HT-29 (cell line): ENCODE data around the gene CLDND2. TPM values are rescaled to one million over a fixed set of nuclear protein-coding genes. Genes with fewer than 3 reads are reported as not detected.

Source experiments
- DNase-seq: peaks from one replicate; pipeline ENCODE4 v3.0.0-alpha.2; 2015; ENCODE audit warnings: low spot score
- total RNA-seq: library from RNA; depleted of rRNA; stranded (reverse); fragments of >200 nt; shearing (Covaris generic); gene quantifications from 2 replicates; pipeline ENCODE4 v1.2.3, GENCODE V29; 2014

Gene CLDND2
- total RNA-seq, 1 experiment from 2014 or later, result 0.81 TPM

DNA sequence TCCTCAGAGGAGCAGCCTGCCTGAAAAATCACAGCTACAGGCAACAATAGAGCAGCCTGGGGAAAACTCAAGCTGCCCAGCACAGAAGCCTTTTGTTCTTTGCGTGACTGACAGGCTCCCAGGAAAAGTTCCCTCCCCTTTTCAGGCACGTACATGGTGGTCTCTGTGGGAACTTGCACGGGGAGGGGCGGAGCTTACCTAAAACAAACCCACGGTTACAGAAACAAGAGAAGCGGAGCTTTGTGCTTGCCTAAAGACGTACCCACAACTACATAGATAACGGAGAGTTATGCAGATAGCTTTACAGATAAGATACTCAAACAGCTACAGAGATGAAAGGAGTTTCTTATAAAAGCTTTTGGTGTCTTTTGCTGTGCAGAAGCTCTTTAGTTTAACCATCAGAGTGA lies 14.1 kb downstream of the CLDND2 start:
- no peak for DNase-seq

DNA sequence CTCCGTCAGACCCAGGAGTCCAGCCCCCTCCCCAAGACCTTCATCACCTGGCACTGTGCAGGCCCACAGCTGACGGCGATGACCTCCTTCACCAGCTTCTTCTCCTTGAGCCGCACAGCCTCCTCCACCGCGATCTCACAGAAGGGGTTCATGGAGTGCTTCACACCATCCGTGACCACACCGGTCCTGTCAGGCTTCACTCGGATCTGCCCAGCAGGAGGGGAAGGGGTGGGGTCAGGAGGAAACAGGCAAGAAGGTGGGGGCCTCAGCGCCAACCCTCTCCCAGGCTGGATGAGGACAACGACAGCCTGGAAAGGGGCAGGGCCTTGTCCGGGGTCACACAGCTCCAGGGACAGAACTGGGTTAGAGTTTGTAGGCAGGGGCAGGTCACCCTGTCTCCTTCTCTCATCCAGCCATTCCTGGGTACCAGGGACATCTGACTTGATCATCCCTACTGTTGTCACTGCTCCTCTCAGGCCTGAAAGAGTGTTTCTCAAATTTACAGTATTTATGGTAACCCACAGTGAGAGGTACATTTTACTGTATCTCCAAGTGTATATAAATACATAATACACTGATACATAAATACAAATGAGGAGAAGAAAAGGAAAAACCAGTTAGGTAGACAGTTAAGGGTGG lies 14.6 kb downstream of the CLDND2 start:
- no peak for DNase-seq

- no peak for DNase-seq
Measured at GRCh38 chr19:51352783-51353360, 15.9 kb downstream of the CLDND2 start.

DNA sequence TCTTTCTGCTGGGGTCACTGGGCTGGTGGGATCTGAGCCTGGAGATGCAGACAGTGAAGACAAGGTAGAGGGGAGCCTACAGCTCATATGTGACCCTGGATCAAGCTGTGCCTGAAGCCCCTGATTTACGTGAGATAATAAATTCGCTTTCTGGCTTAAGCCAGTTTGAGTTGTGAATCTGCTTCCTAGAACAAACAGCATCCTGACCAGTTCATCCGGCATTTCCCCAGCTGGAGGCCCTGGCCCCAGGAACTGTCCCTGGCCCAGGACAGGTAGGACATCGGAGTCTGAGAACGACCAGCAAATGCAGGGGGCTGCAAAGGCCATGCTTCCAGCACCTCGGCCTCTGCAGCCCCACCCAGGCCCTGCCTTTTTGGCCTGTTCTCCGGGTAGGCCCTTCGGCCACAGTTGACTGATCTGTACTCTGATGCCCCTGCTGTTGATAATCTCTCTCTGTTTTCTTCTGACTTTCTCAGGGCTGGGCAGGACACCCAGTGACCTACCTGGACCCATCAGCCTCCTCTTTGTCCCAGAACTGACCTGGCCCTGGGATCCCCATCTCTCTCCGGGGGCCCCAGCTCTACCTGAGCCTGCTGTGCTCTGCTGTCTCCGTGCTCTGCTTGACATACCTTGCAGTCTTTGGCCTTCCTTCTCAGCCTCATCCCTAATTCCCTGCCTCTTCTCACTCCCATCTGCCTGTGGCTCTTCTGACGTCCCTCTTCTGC lies 17.4 kb downstream of the CLDND2 start:
- no peak for DNase-seq

- DNase-seq, result peak; percentile 81
Measured at GRCh38 chr19:51347209-51347928, 21.4 kb downstream of the CLDND2 start.

DNA sequence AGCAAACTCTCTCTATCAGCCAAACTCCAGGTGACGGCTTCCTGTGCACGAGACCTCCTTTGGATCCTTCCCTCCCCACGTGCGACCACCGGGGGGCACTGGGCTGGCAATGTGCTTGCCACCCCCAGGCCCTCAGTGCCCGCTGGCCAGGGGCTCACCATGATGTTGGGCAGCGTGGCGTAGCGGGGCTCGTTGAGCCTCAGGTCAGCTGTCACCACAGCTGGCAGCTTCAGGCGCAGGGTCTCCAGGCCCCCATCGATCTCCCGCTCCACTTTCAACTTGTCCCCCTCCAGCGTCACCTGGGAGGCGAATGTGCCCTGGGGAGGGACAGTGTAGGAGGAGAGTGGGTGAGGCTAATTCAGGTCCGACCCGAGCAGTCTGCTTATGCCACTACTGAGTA lies 22.1 kb downstream of the CLDND2 start:
- DNase-seq, result no peak

GRCh38 chr19:51345076-51345620 lies 23.7 kb downstream of the CLDND2 start:
- no peak for DNase-seq

GRCh38 chr19:51342631-51343569 lies 25.9 kb downstream of the CLDND2 start:
- DNase-seq, result peak; percentile 71

- DNase-seq, result peak; percentile 87
Measured at GRCh38 chr19:51341976-51342580, 26.7 kb downstream of the CLDND2 start, which contains the start of gene VSIG10L. Gene VSIG10L, minus strand, starts transcription at chr19:51342139. Its CDS starts 15 bp downstream, at chr19:51342124.

DNA sequence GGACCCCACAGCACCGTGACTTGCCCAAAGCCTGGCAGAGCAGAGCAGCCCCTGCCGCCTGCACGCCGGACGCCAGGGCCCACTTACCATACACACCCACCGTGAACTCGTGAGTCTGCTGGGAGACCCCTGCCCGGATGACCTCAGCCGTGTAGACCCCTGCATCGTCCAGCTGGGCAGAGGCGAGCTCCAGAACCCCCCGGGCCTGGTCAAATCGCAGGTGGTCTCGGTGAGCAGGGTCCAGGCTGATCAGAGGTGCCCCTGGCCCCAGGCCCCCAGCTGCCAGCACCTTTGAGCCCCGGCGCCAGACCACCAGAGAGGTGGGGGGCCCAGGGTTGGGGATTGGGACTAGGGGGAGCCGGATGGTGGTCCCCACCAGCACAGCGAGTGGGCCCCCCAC lies 27.7 kb downstream of the CLDND2 start:
- no peak for DNase-seq

DNA sequence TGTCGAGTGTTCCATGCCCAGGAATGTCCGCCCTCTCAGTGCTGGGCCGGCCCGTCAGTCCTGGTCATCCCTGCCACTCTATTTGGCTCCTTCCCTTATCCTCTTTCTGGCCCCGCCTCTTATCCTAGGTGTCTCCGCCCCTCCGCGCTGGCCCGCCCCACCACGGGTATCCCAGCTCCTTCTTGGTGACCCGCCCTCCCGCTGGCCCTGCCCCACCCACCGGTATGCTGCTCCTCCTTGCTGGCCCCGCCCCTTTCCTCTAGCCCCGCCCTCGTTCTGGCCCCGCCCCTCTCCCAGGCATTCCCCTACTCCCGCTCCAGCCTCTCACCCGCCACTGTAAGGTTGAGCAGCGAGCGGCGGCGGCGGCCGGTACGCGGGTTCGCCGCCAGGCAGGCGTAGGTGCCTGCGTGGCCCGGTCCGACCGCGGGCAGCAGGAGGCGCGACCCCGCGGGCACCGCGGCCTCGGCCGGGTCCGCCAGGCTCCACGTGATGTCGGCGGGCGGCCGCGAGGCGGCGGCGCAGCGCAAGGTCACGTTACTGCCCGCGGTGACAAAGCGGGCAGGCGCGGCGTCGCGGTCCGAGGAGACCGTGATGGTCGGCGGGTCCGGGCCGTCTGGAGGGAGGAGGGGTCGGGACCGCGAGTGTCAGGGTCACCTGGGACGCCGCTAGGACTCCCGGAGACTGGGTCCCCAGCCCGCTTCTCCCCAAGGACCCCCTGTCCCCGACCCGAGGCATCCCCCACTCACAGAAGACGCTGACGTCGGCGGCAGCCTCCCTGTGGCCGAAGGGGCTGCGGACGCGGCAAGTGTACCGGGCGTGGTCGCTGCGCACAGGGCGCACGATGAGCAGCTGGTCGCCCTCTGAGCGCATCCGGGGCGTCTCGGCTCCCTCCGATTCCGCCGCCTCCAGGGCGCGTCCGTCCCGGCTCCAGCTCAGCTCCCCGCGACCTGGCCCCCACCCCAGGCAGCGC lies 28.8 kb downstream of the CLDND2 start:
- DNase-seq, result peak; percentile 99

DNA sequence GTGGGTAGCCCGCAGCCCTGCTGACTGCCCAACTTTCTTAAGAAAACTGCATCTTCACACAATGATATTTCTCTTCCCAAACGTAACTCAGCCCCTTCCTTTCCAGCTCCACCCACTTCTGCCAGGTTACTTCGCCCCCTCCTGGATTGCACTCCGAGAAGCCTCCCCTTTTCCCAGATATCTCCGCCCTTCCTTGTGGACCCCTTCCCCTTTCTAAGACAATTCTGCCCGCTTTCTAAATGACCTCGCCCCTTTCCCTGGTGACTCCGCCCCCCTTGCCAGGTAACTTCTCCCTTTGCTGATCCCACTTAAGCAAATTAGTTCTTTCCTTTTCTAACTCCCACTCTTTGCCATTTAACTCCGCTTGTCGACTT lies 29.5 kb downstream of the CLDND2 start:
- DNase-seq, result no peak

DNA sequence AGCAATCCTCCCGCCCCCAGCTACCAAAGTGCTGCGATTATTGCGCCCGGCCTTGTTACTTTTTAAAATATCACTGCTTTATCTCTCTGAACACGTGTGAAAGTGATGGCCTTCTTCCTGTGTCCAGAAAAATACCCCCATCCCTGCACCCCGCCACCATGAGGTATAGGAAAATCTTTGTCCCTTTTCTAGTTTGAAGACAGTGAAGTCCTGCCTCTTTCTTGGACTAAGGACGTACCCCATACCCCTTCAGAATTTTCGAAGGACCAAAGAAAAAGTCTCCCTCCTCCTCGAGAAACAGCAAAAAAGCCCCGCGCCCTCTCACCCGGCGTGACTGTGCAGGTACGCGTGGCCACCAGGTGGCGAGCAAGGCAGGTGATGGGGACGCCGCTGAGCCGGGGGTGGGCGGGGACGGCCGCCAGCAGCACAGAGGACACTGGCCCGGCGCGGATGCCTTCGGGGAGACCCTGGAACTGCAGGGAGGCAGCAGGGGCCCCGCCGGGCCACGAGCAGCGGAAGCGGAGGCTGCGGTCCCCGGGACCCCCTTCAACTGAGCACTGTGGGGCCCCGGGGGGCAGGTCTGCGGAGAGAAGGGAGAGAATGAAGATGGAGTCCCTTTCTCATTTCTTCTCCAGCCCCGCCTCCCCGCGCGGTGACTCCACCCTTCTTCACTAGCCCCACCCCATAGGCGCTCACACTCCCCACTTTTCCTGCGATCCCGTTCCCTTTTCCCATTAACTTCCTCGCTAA lies 30.1 kb downstream of the CLDND2 start:
- peak; percentile 95 for DNase-seq

GRCh38 chr19:51337861-51338562 lies 30.8 kb downstream of the CLDND2 start:
- DNase-seq, result no peak

- no peak for DNase-seq
Measured at GRCh38 chr19:51337141-51337860, 31.5 kb downstream of the CLDND2 start.

DNA sequence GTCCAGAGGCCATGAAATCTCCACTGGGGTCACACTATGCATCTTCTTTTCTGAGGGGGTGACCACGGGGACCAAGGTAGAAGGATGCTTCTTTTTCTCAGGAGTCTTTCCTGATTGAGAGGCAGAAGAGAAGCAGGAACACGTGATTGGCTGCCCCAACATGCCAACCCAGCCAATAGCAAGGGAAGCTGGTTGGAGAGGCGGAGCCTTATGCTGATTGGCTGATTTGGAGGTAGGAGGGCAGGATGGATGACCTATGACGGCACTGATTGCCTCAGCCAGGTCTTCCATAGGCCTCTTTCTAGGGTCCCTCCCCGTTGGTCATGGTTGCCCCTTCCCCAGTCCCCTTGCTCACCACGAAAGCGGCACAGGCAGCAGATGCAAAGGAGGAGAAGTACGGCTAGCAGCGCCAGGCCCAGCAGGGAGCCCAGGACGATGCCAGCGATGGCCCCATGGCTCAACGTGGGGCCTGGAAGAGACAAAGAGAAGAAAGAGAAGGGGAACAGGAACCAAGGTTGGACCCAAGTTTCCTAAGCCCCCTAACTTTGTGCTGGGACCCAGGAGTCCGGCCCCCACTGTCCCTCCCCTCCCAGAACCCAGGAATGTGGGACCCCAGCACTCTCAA lies 34.9 kb downstream of the CLDND2 start:
- DNase-seq, result peak; percentile 38

GRCh38 chr19:51331716-51332115 lies 37.1 kb downstream of the CLDND2 start:
- no peak for DNase-seq
